Fibroblast of lung (primary cell): ENCODE results near the gene TAF5L. TPM values are rescaled to one million over a fixed set of nuclear protein-coding genes. Genes with fewer than 3 reads are reported as not detected.

Experiments used
- DNase-seq, 2 donors: peaks; one replicate each; pipeline versions ENCODE4 v3.0.0 to v3.0.0-alpha.2; 2010; ENCODE audit warnings: low read depth in 2 of 2
- H2AFZ ChIP-seq: 2 replicates; pipeline ENCODE4 v1.5.1; 2012; ENCODE audit warnings: low read length, control low read depth, inconsistent platforms
- H3K27ac ChIP-seq: 2 replicates; pipeline ENCODE4 v1.5.1; 2011; ENCODE audit warnings: low read length, control low read depth; ENCODE audit not compliant: insufficient read depth
- H3K27me3 ChIP-seq: 2 replicates; pipeline ENCODE4 v1.5.1; 2011; ENCODE audit warnings: mild to moderate bottlenecking, low read length; ENCODE audit not compliant: control insufficient read depth, insufficient read depth
- H3K36me3 ChIP-seq: 2 replicates; pipeline ENCODE4 v1.5.1; 2011; ENCODE audit warnings: low read length; ENCODE audit not compliant: control insufficient read depth, insufficient read depth
- H3K4me1 ChIP-seq: 2 replicates; pipeline ENCODE4 v1.5.1; 2011; ENCODE audit warnings: low read length; ENCODE audit not compliant: control insufficient read depth, insufficient read depth; ENCODE audit errors: extremely low read depth
- H3K4me2 ChIP-seq: 2 replicates; pipeline ENCODE4 v1.5.1; 2011; ENCODE audit warnings: low read length, control low read depth; ENCODE audit not compliant: insufficient read depth; ENCODE audit errors: extremely low read depth
- H3K4me3 ChIP-seq, 4 experiments: fragments of 200-600 bp in 1 of 4; sonication (generic) in 1 of 4; replicated peaks in 1 of 4; 2 replicates each; pipeline ENCODE4 v1.5.1; 2011 to 2016; ENCODE audit warnings: low read length in 4 of 4, low read depth in 3 of 4, mild to moderate bottlenecking in 3 of 4, control low read depth in 2 of 4, inconsistent platforms in 1 of 4, mixed read lengths in 1 of 4; ENCODE audit not compliant: insufficient read depth in 1 of 4; ENCODE audit errors: control extremely low read depth in 1 of 4
- H3K79me2 ChIP-seq: 2 replicates; pipeline ENCODE4 v1.5.1; 2012; ENCODE audit warnings: mild to moderate bottlenecking, low read length, inconsistent platforms; ENCODE audit not compliant: control insufficient read depth, insufficient read depth
- H3K9ac ChIP-seq: 2 replicates; pipeline ENCODE4 v1.5.1; 2011; ENCODE audit warnings: mild to moderate bottlenecking, low read length, control low read depth; ENCODE audit not compliant: insufficient read depth
- H3K9me3 ChIP-seq: 2 replicates; pipeline ENCODE4 v1.5.1; 2012; ENCODE audit warnings: low read depth, low read length; ENCODE audit not compliant: control insufficient read depth, insufficient read depth
- H4K20me1 ChIP-seq: 2 replicates; pipeline ENCODE4 v1.5.1; 2011; ENCODE audit warnings: low read length; ENCODE audit not compliant: control insufficient read depth, insufficient read depth; ENCODE audit errors: extremely low read depth
- EZH2 ChIP-seq: IDR thresholded peaks from 2 replicates; pipeline ENCODE4 v1.5.1; 2012; ENCODE audit warnings: low read length, control low read depth, mild to moderate bottlenecking; ENCODE audit errors: missing control alignments
- polyA plus RNA-seq, 2 donors: library from polyadenylated mRNA; depleted of rRNA in 1 of 2; stranded (reverse) in 1 of 2; unstranded in 1 of 2; fragments of >200 nt; gene quantifications; 2 replicates each; pipeline ENCODE4 v1.2.1, GENCODE V29; 2011 to 2012; ENCODE audit warnings: missing spikeins in 1 of 2
- total RNA-seq: library from RNA; depleted of rRNA; stranded (reverse); fragments of >200 nt; gene quantifications from 2 replicates; pipeline ENCODE4 v1.2.1, GENCODE V29; 2014
- TF ChIP-seq, protein P1 (sequence below), 2 donors: IDR thresholded peaks in 1 of 2; conservative IDR thresholded peaks in 1 of 2; 1 replicate in 1 of 2; 2 replicates in 1 of 2; pipeline ENCODE4 v1.5.1; 2011 to 2012; ENCODE audit warnings: low read length in 2 of 2, control low read depth in 1 of 2, inconsistent platforms in 1 of 2, low read depth in 1 of 2, mild to moderate bottlenecking in 1 of 2

Gene TAF5L
- total and polyA plus RNA-seq, 2 donors (not counting 1 experiment from before 2014, with no cell fraction given) = 17.3 to 18.6 TPM

GRCh38 chr1:229666585-229666984 lies 40.7 kb upstream of the TAF5L start:
- TF ChIP-seq, protein P1, sequence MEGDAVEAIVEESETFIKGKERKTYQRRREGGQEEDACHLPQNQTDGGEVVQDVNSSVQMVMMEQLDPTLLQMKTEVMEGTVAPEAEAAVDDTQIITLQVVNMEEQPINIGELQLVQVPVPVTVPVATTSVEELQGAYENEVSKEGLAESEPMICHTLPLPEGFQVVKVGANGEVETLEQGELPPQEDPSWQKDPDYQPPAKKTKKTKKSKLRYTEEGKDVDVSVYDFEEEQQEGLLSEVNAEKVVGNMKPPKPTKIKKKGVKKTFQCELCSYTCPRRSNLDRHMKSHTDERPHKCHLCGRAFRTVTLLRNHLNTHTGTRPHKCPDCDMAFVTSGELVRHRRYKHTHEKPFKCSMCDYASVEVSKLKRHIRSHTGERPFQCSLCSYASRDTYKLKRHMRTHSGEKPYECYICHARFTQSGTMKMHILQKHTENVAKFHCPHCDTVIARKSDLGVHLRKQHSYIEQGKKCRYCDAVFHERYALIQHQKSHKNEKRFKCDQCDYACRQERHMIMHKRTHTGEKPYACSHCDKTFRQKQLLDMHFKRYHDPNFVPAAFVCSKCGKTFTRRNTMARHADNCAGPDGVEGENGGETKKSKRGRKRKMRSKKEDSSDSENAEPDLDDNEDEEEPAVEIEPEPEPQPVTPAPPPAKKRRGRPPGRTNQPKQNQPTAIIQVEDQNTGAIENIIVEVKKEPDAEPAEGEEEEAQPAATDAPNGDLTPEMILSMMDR (conservative IDR thresholded peaks at IDR 0.05 in 1 of 2, IDR thresholded peaks at IDR 0.05 in 1 of 2; ENCODE audit: low read depth in 1 of 2, low read length in 2 of 2) = no peak
- TF ChIP-seq EZH2 = no peak
- Histone ChIP-seq H3K36me3 (no peaks in the 10 kb centered on the region), H3K27ac (no peak overlapping the region), H3K4me3 (no peak overlapping the region), H3K27me3 (no peaks in the 10 kb centered on the region), H3K9me3 (no peaks in the 10 kb centered on the region), H2AFZ (no peak overlapping the region), H4K20me1 (no peaks in the 10 kb centered on the region), H3K4me2 (no peak overlapping the region), H3K9ac (no peak overlapping the region), H3K4me1 (no peaks in the 10 kb centered on the region), H3K79me2 (no peaks in the 10 kb centered on the region)
- no peak for DNase-seq

DNA sequence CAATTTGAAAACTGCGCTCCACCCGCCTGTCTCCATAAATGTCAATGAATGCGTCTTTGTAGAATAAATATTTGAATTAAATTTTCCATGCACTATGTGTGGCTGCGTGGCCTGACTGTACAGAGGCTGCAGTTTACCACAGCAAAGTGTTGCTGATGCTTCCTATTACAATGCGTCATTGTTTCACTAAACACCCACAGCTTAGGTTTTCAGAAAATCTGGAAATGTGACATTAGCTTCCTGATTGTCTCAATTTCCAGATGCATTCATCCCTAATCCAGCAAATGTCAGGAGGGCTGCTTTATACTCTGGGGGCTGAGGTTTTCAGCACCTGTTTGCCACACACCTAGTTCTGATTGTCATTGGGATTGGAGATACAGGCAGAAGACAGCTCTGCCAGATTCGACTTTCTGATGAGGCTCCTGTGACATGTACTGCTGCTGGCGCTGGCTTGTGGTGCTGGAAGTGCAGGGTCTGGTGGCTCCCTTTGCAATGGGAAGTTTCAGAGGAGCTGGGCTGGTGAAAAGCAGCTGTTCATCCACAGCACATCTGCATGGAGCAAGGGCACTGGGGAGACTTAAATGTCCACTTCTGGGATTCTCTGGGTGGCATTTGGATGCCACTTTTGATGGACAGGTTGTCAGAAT lies 40.1 kb upstream of the TAF5L start:
- no peak overlapping the region for H3K27ac ChIP-seq

DNA sequence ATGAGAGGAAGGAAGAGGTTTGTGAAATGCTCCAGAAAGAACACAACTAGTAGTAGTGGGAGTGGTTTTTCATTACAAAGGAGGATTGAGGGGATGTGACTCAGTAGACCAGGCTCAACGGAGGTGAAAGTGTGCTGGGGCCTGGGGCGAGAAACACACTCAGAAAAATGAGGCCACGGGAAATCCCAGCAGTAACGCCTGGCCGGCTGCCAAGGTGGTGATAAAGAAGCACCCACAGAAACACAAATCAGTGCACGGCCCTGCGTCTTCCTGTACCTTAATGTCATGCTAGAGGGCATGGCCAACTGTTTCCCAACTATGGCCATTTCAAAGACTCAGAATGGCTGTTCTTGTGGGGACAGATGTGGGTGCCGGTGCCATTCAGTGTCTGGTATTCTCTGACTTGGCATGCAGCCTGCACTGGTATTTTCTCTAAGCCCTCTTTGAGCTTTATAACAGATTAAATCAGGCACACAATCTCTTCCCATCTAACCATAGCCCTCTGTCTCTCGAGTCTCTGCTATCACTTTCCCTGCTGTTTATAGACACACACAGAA lies 38.3 kb upstream of the TAF5L start:
- Histone ChIP-seq H2AFZ (no peak overlapping the region), H3K4me3 (no peak overlapping the region), H3K9ac (no peak overlapping the region), H3K79me2 (no peaks in the 10 kb centered on the region), H3K27ac (no peak overlapping the region), H4K20me1 (no peaks in the 10 kb centered on the region), H3K36me3 (no peaks in the 10 kb centered on the region), H3K9me3 (no peaks in the 10 kb centered on the region), H3K4me1 (no peaks in the 10 kb centered on the region), H3K4me2 (no peak overlapping the region), H3K27me3 (no peaks in the 10 kb centered on the region)
- TF ChIP-seq, protein P1 (conservative IDR thresholded peaks at IDR 0.05 in 1 of 2, IDR thresholded peaks at IDR 0.05 in 1 of 2; ENCODE audit: low read depth in 1 of 2, low read length in 2 of 2) = no peak
- no peak for TF ChIP-seq EZH2
- DNase-seq = peak; percentile 20 to 39

More for the DNA sequence above, 40.1 kb upstream of the TAF5L start:
- Histone ChIP-seq H2AFZ (no peak overlapping the region), H3K9me3 (no peaks in the 10 kb centered on the region), H3K27me3 (no peaks in the 10 kb centered on the region), H3K4me2 (no peak overlapping the region), H3K4me1 (no peaks in the 10 kb centered on the region), H3K36me3 (no peaks in the 10 kb centered on the region), H3K9ac (no peak overlapping the region), H3K4me3 (no peak overlapping the region), H3K79me2 (no peaks in the 10 kb centered on the region), H4K20me1 (no peaks in the 10 kb centered on the region)
- no peak for TF ChIP-seq EZH2
- TF ChIP-seq, protein P1 (conservative IDR thresholded peaks at IDR 0.05 in 1 of 2, IDR thresholded peaks at IDR 0.05 in 1 of 2; ENCODE audit: low read depth in 1 of 2, low read length in 2 of 2) = no peak
- no peak for DNase-seq
